Activated CD8-positive, alpha-beta T cell treated with anti-CD3 and anti-CD28 coated beads for 36 hours (primary cell): ENCODE results near the gene GGTA1. TPM values are rescaled to one million over a fixed set of nuclear protein-coding genes. Genes with fewer than 3 reads are reported as not detected.
"Not testable (repeated sequence)": the region's sequence is repeated elsewhere in the genome, so short reads cannot be mapped to it uniquely, and the experiment has no call there.

ENCODE experiments used
- ATAC-seq: fragments of 200-7000 bp; cut with Tn5 transposase; one replicate; pipeline ENCODE4 v1.10.0; 2021; ENCODE audit warnings: mild to moderate bottlenecking, moderate library complexity
- CTCF ChIA-PET: fragments of 350-600 bp; sonication (Branson Sonifier 250); formaldehyde crosslinking; loops from one replicate; lab custom pipeline; 2021; ENCODE audit warnings: antibody characterized with exemption; lab: Charles Lee
- POLR2A ChIA-PET: fragments of 350-600 bp; sonication (Branson Sonifier 250); formaldehyde crosslinking; loops from one replicate; lab custom pipeline; 2021; ENCODE audit warnings: antibody characterized with exemption; lab: Charles Lee
- DNase-seq: peaks from one replicate; pipeline ENCODE4 v3.0.0-alpha.2; 2020
- H3K27ac Mint-ChIP-seq: one replicate; pipeline ENCODE4 v1.8.0; 2021; ENCODE audit warnings: mild to moderate bottlenecking, mixed read lengths
- H3K27me3 Mint-ChIP-seq: one replicate; pipeline ENCODE4 v1.8.0; 2021; ENCODE audit warnings: mixed read lengths
- H3K36me3 Mint-ChIP-seq: one replicate; pipeline ENCODE4 v1.8.0; 2021; ENCODE audit warnings: low read depth, mixed read lengths
- H3K4me1 Mint-ChIP-seq: one replicate; pipeline ENCODE4 v1.8.0; 2021; ENCODE audit warnings: low read depth, mixed read lengths
- H3K4me3 Mint-ChIP-seq: one replicate; pipeline ENCODE4 v1.8.0; 2021; ENCODE audit warnings: mild to moderate bottlenecking, moderate library complexity, mixed read lengths
- H3K9me3 Mint-ChIP-seq: one replicate; pipeline ENCODE4 v1.8.0; 2021; ENCODE audit warnings: mixed read lengths
- intact Hi-C: fragments of 100-400 bp; cut with micrococcal nuclease; formaldehyde crosslinking; loops from one replicate; pipeline ENCODE4 v1.10.0; 2022
- total RNA-seq, 2 experiments: library from RNA; stranded (reverse); gene quantifications; one replicate each; pipeline ENCODE4 v1.2.3, GENCODE V29; 2021
- TF ChIP-seq, protein P1 (sequence below): fragments of 200-600 bp; IDR thresholded peaks from one replicate; pipeline ENCODE4 v1.8.0; 2022; ENCODE audit warnings: antibody characterized with exemption, mild to moderate bottlenecking

The GGTA1 gene
- total RNA-seq, 2 experiments from 2014 or later = not detected

DNA sequence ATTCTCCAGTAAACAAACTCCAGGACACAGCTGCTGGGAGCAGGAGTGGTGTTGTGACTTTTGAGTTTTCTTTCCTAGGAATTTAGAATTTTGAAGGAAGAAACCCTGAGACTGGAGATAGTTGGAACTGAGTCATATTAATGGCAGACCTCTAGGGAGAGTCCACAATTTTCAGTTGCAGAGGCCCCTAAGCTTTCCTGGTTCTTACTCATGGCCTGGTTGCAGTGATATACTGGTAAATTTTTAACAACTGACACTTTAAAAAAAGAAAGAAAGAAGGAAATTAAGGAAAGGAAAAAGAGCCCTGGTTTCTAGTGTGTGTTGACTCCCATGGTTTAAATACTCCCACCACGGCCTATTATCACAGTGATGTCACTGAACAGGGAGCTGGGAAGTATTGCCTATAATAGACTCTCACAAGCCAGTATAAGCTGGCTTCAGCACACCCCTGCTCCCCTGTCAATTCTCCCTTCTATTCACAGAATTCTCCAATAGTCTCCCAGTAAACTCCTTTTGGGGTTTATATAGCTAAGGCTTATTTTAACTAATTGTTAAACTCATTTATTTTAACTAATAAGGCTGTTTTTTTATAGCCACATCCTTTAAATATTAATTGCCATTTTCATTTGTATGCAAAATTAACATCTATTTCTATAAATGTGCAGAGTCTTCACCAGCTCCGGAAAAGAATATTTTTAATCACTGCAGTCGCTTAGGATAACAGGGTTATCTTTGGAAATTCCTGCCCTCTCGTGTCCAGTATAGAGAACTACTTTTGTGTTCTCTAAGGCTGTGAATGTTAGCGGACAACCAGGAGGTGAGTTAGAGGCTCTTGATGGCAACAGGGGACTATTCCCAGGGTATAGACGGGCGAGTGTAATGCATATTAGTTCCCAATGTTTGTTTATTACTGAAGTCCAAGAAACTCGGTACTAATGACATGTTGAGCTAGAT lies 59.7 kb downstream of the GGTA1 start:
- H3K9me3 Mint-ChIP-seq = no peaks in the 10 kb centered on the region
- ChIA-PET CTCF (interaction anchor here (1.1 to 1.7 kb wide), 4 partner anchors 14 to 39 kb away, joined by 4 to 5 read pairs (median 4); no protein-coding TSS in a partner anchor), POLR2A (no interaction called here)
- H3K27ac Mint-ChIP-seq = no peak overlapping the region
- peaks cover 9% of the 10 kb centered on the region for H3K27me3 Mint-ChIP-seq
- H3K4me1 Mint-ChIP-seq = no peaks in the 10 kb centered on the region
- no peak overlapping the region for H3K4me3 Mint-ChIP-seq
- no peaks in the 10 kb centered on the region for H3K36me3 Mint-ChIP-seq
- intact Hi-C loops = no loop called here
- ATAC-seq (no peak), DNase-seq (no peak)
- TF ChIP-seq, protein P1, sequence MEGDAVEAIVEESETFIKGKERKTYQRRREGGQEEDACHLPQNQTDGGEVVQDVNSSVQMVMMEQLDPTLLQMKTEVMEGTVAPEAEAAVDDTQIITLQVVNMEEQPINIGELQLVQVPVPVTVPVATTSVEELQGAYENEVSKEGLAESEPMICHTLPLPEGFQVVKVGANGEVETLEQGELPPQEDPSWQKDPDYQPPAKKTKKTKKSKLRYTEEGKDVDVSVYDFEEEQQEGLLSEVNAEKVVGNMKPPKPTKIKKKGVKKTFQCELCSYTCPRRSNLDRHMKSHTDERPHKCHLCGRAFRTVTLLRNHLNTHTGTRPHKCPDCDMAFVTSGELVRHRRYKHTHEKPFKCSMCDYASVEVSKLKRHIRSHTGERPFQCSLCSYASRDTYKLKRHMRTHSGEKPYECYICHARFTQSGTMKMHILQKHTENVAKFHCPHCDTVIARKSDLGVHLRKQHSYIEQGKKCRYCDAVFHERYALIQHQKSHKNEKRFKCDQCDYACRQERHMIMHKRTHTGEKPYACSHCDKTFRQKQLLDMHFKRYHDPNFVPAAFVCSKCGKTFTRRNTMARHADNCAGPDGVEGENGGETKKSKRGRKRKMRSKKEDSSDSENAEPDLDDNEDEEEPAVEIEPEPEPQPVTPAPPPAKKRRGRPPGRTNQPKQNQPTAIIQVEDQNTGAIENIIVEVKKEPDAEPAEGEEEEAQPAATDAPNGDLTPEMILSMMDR = no peak

DNA sequence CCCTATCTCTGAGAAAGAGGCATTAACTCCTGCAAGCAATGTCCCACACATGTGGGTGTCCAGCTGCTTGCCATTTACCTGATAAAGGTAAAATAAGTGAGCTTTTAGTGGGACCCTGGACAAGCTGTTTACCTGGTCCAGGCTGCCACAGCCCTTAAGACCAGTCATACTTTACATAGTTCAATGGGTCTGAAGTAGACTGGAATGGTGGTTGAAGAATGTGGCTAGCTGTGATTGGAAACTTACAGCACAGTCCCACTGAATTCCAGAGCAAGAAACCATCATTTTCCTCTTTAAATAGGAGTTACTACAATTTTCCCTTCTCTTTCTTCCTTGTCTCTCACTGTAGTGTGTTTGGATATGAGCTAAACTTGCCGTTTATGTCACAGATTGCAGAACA lies 60.6 kb downstream of the GGTA1 start:
- Mint-ChIP-seq H3K9me3 (no peaks in the 10 kb centered on the region), H3K27me3 (peaks cover 14% of the 10 kb centered on the region), H3K36me3 (no peaks in the 10 kb centered on the region), H3K4me1 (no peaks in the 10 kb centered on the region), H3K4me3 (no peak overlapping the region), H3K27ac (no peak overlapping the region)
- intact Hi-C loops = no loop called here
- ATAC-seq = no peak
- CTCF ChIA-PET = interaction anchor here (1.3 kb wide), 1 partner anchor 18 kb away, joined by 5 read pairs; no protein-coding TSS in a partner anchor
- POLR2A ChIA-PET = no interaction called here
- DNase-seq = no peak
- TF ChIP-seq, protein P1 = no peak

DNA sequence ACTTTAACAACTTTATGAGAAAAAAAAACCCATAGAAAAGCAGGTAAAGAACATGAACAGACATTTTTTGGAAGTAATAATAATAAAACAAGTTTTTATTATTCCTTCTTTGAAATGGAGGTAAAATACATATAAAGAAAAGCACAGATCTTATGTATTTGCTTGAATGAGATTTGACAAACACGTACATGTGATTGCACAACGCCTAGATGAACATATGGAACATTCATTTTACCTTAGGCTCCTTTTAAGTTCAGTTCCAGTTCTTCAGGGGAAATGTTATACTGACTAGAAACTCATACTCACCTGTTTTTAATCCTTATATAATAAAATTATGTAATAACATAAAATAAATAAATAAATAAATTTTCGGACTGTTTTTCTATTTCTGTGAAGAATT lies 61.8 kb downstream of the GGTA1 start:
- DNase-seq = no peak
- peaks cover 14% of the 10 kb centered on the region for H3K27me3 Mint-ChIP-seq
- ChIA-PET POLR2A (no interaction called here), CTCF (no interaction called here)
- H3K4me1 Mint-ChIP-seq = no peaks in the 10 kb centered on the region
- H3K4me3 Mint-ChIP-seq = no peak overlapping the region
- intact Hi-C loops = no loop called here
- ATAC-seq = no peak
- no peaks in the 10 kb centered on the region for H3K9me3 Mint-ChIP-seq
- no peak overlapping the region for H3K27ac Mint-ChIP-seq
- TF ChIP-seq, protein P1 = no peak
- no peaks in the 10 kb centered on the region for H3K36me3 Mint-ChIP-seq

DNA sequence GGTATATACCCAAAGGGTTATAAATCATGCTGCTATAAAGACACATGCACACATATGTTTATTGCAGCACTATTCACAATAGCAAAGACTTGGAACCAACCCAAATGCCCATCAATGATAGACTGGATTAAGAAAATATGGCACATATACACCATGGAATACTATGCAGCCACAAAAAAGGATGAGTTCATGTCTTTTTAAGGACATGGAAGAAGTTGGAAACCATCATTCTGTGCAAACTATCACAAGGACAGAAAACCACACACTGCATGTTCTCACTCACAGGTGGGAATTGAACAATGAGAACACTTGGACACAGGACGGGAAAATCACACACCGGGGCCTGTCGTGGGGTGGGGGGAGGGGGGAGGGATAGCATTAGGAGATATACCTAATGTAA lies 62.6 kb downstream of the GGTA1 start:
- H3K36me3 Mint-ChIP-seq, CTCF ChIA-PET, intact Hi-C loops, H3K9me3 Mint-ChIP-seq, H3K4me3 Mint-ChIP-seq, H3K27ac Mint-ChIP-seq, H3K4me1 Mint-ChIP-seq, ATAC-seq, POLR2A ChIA-PET, DNase-seq: not testable (repeated sequence)
- peaks cover 14% of the 10 kb centered on the region for H3K27me3 Mint-ChIP-seq

DNA sequence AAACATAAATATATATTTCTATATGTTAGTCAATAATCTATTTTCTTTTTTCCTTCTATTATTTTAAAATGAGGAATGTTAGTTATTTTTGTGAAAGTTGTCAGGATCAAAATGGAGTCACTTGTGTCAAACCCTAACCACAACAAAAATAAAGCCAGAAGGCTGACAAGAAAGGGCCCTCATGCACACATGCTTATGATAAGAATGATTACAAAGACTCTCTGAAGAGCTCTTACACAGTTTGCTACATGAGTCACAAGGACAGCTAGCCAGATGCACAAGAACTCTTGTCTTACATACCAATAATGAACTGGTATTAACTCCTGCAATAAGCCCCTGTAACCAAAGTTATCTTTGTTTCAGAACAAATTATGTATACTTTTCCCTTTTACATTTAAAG lies 64.7 kb downstream of the GGTA1 start:
- Mint-ChIP-seq H3K4me3 (no peak overlapping the region), H3K4me1 (no peaks in the 10 kb centered on the region), H3K27ac (no peak overlapping the region), H3K27me3 (peaks cover 12% of the 10 kb centered on the region), H3K36me3 (no peaks in the 10 kb centered on the region), H3K9me3 (no peaks in the 10 kb centered on the region)
- ATAC-seq = no peak
- TF ChIP-seq, protein P1 = no peak
- intact Hi-C loops = no loop called here
- POLR2A ChIA-PET = no interaction called here
- CTCF ChIA-PET = interaction anchor here (1.7 kb wide), 1 partner anchor 115 kb away, joined by 8 read pairs; no protein-coding TSS in a partner anchor
- DNase-seq = no peak
